PC-3 (cell line): ENCODE results near the gene NFATC1. TPM values are rescaled to one million over a fixed set of nuclear protein-coding genes. Genes with fewer than 3 reads are reported as not detected.

Source experiments
- ATAC-seq: fragments of 200-7000 bp; cut with Tn5 transposase; 2 replicates; pipeline ENCODE4 v1.9.1; 2020; ENCODE audit warnings: mild to moderate bottlenecking, moderate library complexity
- BruUV-seq: library from RNA; stranded (reverse); fragments of 400-500 nt; replicated peaks from 2 replicates; lab custom pipeline; 2021; lab: Mats Ljungman, UMichigan
- CTCF ChIA-PET: fragments of 300-600 bp; sonication (Branson Sonifier 250); formaldehyde crosslinking; loops from one replicate; lab custom pipeline; 2022; ENCODE audit warnings: antibody characterized with exemption; lab: Charles Lee
- POLR2A ChIA-PET: fragments of 300-600 bp; sonication (Branson Sonifier 250); formaldehyde crosslinking; loops from one replicate; lab custom pipeline; 2022; ENCODE audit warnings: antibody characterized with exemption; ENCODE audit not compliant: unreplicated experiment; lab: Charles Lee
- DNase-seq: peaks from one replicate; pipeline ENCODE4 v3.0.0-alpha.2; 2015
- H2AFZ ChIP-seq: fragments of 300-600 bp; sonication (generic); 2 replicates; pipeline ENCODE4 v1.6.0; 2016; ENCODE audit warnings: antibody characterized with exemption, low read length
- H3F3A ChIP-seq: fragments of 300-600 bp; sonication (generic); one replicate; pipeline ENCODE4 v1.6.0; 2017; ENCODE audit warnings: antibody characterized with exemption, low read length, control low read depth, mild to moderate bottlenecking; ENCODE audit not compliant: unreplicated experiment
- H3K27ac ChIP-seq: fragments of 300-600 bp; sonication (generic); 2 replicates; pipeline ENCODE4 v1.5.1; 2016; ENCODE audit warnings: mild to moderate bottlenecking, low read length
- H3K27me3 ChIP-seq: fragments of 300-600 bp; sonication (generic); 2 replicates; pipeline ENCODE4 v1.6.1; 2016; ENCODE audit warnings: low read length, mixed read lengths
- H3K36me3 ChIP-seq: fragments of 300-600 bp; sonication (generic); 2 replicates; pipeline ENCODE4 v1.6.1; 2016; ENCODE audit warnings: low read depth, mixed run types, low read length, mixed read lengths
- H3K4me1 ChIP-seq: fragments of 300-600 bp; sonication (generic); 2 replicates; pipeline ENCODE4 v1.5.1; 2016; ENCODE audit warnings: low read length; ENCODE audit not compliant: insufficient read depth
- H3K4me2 ChIP-seq: fragments of 300-600 bp; sonication (generic); 2 replicates; pipeline ENCODE4 v1.6.0; 2016; ENCODE audit warnings: low read length
- H3K4me3 ChIP-seq: fragments of 300-600 bp; sonication (generic); 2 replicates; pipeline ENCODE4 v1.5.1; 2016; ENCODE audit warnings: mild to moderate bottlenecking, low read length, mixed read lengths
- H3K79me2 ChIP-seq: fragments of 300-600 bp; sonication (generic); 2 replicates; pipeline ENCODE4 v1.6.1; 2017; ENCODE audit warnings: low read length, mixed read lengths
- H3K9ac ChIP-seq: fragments of 300-600 bp; sonication (generic); 2 replicates; pipeline ENCODE4 v1.6.0; 2016; ENCODE audit warnings: mild to moderate bottlenecking, low read length
- H3K9me2 ChIP-seq: fragments of 300-600 bp; sonication (generic); replicated peaks from 2 replicates; pipeline ENCODE4 v1.6.1; 2016; ENCODE audit warnings: mixed run types, low read length, mixed read lengths
- H3K9me3 ChIP-seq: fragments of 300-600 bp; sonication (generic); 2 replicates; pipeline ENCODE4 v1.6.1; 2016; ENCODE audit warnings: low read length, mixed read lengths
- H4K20me1 ChIP-seq: fragments of 300-600 bp; sonication (generic); 2 replicates; pipeline ENCODE4 v1.6.1; 2016; ENCODE audit warnings: low read length, mixed read lengths
- CTCF ChIP-seq: fragments of 300-600 bp; sonication (generic); conservative IDR thresholded peaks from 2 replicates; pipeline ENCODE4 v1.5.1; 2017; ENCODE audit warnings: antibody characterized with exemption, low read depth, mild to moderate bottlenecking, low read length
- EZH2 ChIP-seq: fragments of 300-600 bp; sonication (generic); IDR thresholded peaks from one replicate; pipeline ENCODE4 v1.6.1; 2017; ENCODE audit warnings: antibody characterized with exemption, mild to moderate bottlenecking, low read length; ENCODE audit not compliant: unreplicated experiment
- EZH2phosphoT487 ChIP-seq: fragments of 300-600 bp; sonication (generic); IDR thresholded peaks from 2 replicates; pipeline ENCODE4 v1.6.1; 2018; ENCODE audit warnings: mild to moderate bottlenecking, antibody characterized with exemption, low read length, borderline replicate concordance
- intact Hi-C: fragments of 100-400 bp; cut with micrococcal nuclease; formaldehyde crosslinking; loops from 2 replicates; pipeline ENCODE4 v1.9.0; 2023
- total RNA-seq: library from RNA; depleted of rRNA; stranded (reverse); fragments of >200 nt; gene quantifications from 2 replicates; pipeline ENCODE4 v1.2.3, GENCODE V29; 2014

Gene NFATC1
- total RNA-seq, 1 experiment from 2014 or later = 5.9 TPM

GRCh38 chr18:79547413-79548076 lies 151.8 kb downstream of the NFATC1 start:
- CTCF ChIA-PET = no interaction called here
- POLR2A ChIA-PET = no interaction called here
- Histone ChIP-seq H3K27ac (no peak overlapping the region), H3K9me2 (no peaks in the 10 kb centered on the region), H3K79me2 (no peaks in the 10 kb centered on the region), H3K4me2 (no peak overlapping the region), H3F3A (no peaks in the 10 kb centered on the region), H3K9me3 (no peaks in the 10 kb centered on the region), H4K20me1 (no peaks in the 10 kb centered on the region), H3K9ac (no peak overlapping the region), H3K4me1 (no peaks in the 10 kb centered on the region), H3K36me3 (no peaks in the 10 kb centered on the region), H3K4me3 (no peak overlapping the region), H2AFZ (no peak overlapping the region), H3K27me3 (peaks cover 20% of the 10 kb centered on the region; the same call in 1 of the 2 replicates)
- no peak for DNase-seq
- TF ChIP-seq EZH2 (no peak), EZH2phosphoT487 (no peak), CTCF (no peak)
- intact Hi-C loops = no loop called here
- no peak for ATAC-seq
- no TSS peak for BruUV-seq

GRCh38 chr18:79548077-79548450 lies 152.3 kb downstream of the NFATC1 start:
- no peaks in the 10 kb centered on the region for H3K9me2 ChIP-seq
- H3K27ac ChIP-seq = no peak overlapping the region
- no peaks in the 10 kb centered on the region for H4K20me1 ChIP-seq
- no peak overlapping the region for H2AFZ ChIP-seq
- no peaks in the 10 kb centered on the region for H3K9me3 ChIP-seq
- intact Hi-C loops = no loop called here
- no peaks in the 10 kb centered on the region for H3F3A ChIP-seq
- ATAC-seq (no peak), DNase-seq (no peak)
- H3K4me2 ChIP-seq = no peak overlapping the region
- TF ChIP-seq CTCF (no peak), EZH2phosphoT487 (no peak), EZH2 (no peak)
- no peaks in the 10 kb centered on the region for H3K4me1 ChIP-seq
- H3K27me3 ChIP-seq = peaks cover 20% of the 10 kb centered on the region; the same call in 1 of the 2 replicates
- no peaks in the 10 kb centered on the region for H3K36me3 ChIP-seq
- no TSS peak for BruUV-seq
- CTCF ChIA-PET = no interaction called here
- H3K79me2 ChIP-seq = no peaks in the 10 kb centered on the region
- H3K4me3 ChIP-seq = no peak overlapping the region
- POLR2A ChIA-PET = no interaction called here
- no peak overlapping the region for H3K9ac ChIP-seq

GRCh38 chr18:79548621-79548985 lies 152.9 kb downstream of the NFATC1 start:
- no peak overlapping the region for H3K9ac ChIP-seq
- intact Hi-C loops = no loop called here
- no peak overlapping the region for H3K27ac ChIP-seq
- H3K79me2 ChIP-seq = no peaks in the 10 kb centered on the region
- H3K9me2 ChIP-seq = no peaks in the 10 kb centered on the region
- H3K4me3 ChIP-seq = no peak overlapping the region
- H3F3A ChIP-seq = no peaks in the 10 kb centered on the region
- no peak for ATAC-seq
- no peaks in the 10 kb centered on the region for H3K36me3 ChIP-seq
- TF ChIP-seq CTCF (no peak), EZH2phosphoT487 (no peak), EZH2 (no peak)
- no peak for DNase-seq
- H3K4me1 ChIP-seq = no peaks in the 10 kb centered on the region
- H3K27me3 ChIP-seq = peaks cover 20% of the 10 kb centered on the region; the same call in 1 of the 2 replicates
- POLR2A ChIA-PET = no interaction called here
- no peaks in the 10 kb centered on the region for H4K20me1 ChIP-seq
- no peak overlapping the region for H3K4me2 ChIP-seq
- no TSS peak for BruUV-seq
- H2AFZ ChIP-seq = no peak overlapping the region
- CTCF ChIA-PET = no interaction called here
- H3K9me3 ChIP-seq = no peaks in the 10 kb centered on the region
